ENCODE data around the gene TMEM119.
"Not testable (repeated sequence)": the region's sequence is repeated elsewhere in the genome, so short reads cannot be mapped to it uniquely, and the experiment has no call there.

Gene TMEM119

GRCh38 chr12:108599541-108599940 lies 1.7 kb upstream of the TMEM119 start:
- DNase-seq, result no peak

GRCh38 chr12:108598553-108599250 lies 818 bp upstream of the TMEM119 start:
- DNase-seq, result no peak

GRCh38 chr12:108596854-108597558 lies 878 bp downstream of the TMEM119 start:
- no peak for DNase-seq

- no peak for DNase-seq
Measured at GRCh38 chr12:108595711-108596647, 1.9 kb downstream of the TMEM119 start.

GRCh38 chr12:108594960-108595710 lies 2.7 kb downstream of the TMEM119 start:
- no peak for DNase-seq

DNA sequence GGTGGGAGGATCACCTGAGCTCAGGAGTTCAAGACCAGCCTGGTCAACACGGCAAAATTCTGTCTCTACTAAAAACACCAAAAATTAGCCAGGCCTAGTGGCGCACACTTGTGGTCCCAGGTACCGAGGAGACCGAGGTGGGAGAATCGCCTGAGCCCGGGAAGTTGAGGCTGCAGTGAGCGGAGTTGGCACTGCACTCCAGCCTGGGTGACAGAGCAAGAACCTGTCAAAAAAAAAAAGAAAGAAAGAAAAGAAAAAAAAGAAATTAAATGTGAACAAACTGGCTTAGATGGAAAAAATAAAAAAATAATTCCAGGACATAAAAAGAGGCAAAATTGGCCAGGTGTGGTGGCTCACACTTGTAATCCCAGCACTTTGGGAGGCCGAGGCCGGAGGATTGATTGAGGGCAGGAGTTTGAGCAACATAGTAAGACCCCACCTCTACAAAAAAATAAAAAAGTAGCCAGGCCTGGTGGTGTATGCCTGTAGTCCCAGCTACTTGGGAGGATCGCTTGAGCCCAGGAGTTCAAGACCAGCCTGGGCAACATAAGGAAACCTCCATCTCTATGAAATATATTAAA lies 3.5 kb downstream of the TMEM119 start:
- DNase-seq, result no peak

- no peak for DNase-seq
Measured at GRCh38 chr12:108592033-108592909, 5.6 kb downstream of the TMEM119 start.

DNA sequence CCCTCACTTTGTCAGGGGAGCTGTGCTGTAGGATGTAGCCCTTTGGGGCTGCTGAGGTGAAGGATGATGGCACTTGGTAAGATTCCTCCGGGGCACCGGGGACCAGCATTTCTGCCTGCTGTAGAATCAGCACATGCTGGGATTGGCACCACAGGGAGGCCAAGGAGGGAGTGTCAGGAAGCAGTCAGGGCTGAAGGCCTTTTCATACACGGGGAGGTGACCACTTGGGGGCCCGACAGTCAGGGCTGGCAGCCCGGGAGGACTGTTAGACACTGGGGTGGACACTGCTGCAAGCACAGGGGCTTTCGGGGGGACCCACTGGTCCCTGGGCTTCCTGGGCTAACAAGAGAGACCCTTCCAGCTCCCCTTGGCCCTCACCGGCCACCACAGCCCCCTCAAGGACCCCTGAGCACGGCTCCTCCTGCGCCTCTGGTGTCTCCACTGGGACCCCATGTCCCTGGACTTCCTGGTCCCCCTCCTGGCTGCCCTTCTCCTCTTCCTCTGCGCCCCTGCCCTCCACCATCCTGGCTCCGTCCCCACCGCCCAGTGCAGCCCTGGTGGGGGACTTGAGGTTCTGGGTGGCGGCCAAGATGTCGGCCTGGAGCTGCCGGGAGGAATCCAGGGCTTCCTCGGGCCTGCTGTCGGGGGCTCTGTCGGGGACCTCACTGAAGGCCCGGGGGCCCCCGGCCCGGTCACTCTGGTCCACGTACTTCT lies 6.5 kb downstream of the TMEM119 start:
- no peak for DNase-seq

- DNase-seq, result not testable (repeated sequence)
Measured at GRCh38 chr12:108590463-108590862, 7.4 kb downstream of the TMEM119 start.

- DNase-seq, result no peak
Measured at GRCh38 chr12:108589840-108590229, 8.0 kb downstream of the TMEM119 start.

- no peak for DNase-seq
Measured at GRCh38 chr12:108589028-108589839, 8.7 kb downstream of the TMEM119 start.

GRCh38 chr12:108587826-108588225 lies 10.1 kb downstream of the TMEM119 start:
- DNase-seq, result no peak

DNA sequence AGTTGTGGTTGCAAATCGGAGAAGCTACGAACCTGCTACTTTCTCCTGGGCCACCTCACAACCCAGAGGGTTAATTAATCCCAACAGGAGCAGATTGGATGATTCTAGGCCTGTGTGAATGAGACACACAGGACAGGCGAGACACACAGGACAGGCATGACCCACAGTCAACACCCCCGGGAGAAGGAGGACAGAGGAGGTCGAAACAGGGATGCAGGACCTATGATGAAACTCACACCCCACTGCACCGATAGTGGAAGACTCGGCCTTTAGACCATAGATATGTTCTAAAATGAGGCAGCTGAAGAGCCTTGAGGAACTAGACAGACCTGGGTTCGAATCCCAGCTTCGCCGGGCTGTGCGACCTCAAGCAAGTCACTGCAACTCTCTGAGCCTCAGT lies 11.6 kb downstream of the TMEM119 start:
- no peak for DNase-seq

GRCh38 chr12:108585864-108586263 lies 12.0 kb downstream of the TMEM119 start:
- DNase-seq, result no peak

DNA sequence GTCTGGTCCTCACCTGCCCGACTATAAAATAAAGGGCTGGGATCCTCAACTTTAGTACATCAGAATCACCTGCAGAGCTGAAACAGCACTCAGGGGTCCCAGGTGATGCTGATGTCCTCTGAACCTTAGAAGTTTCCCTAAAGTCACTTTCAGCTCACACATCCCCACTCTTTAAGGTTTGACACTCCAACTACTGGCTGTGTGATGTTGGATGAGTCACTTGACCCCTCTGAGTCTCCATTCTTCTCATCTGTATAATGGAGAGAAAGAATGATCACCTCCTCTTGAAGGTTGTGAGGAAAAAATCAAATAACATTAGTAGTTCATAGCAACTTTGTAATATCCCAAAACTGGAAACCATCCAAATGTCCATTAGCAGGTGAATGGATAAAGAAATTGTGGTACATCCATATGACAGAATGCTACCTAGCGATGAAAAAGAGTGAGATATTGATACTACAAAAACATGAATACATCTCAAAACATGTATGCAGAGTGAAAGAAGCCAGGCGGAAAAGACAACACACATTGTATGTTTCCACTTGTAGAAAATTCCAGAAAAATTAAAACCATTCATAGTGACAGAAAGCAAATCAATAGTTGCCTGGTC lies 13.3 kb downstream of the TMEM119 start:
- no peak for DNase-seq

DNA sequence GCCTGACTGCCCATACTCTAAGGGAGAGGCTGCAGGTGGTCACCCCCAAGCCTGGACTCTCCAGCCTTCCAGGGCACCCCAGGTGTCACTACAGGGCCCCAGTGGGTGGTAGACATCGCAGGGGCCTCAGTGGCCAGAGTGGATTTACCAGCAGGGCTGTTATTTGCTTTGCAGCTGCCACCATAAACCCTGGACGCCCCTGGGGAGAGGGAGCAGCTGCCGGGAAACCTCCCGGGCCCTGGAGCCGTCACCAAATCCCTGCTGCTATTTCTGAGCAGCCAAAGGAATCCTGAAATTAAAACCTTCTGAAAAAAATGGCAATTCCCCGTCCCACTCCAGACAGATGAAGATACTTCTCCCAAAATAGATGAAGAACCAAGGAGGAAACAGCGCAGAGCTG lies 13.9 kb downstream of the TMEM119 start:
- no peak for DNase-seq

GRCh38 chr12:108582978-108583770 lies 14.7 kb downstream of the TMEM119 start:
- DNase-seq, result no peak

- no peak for DNase-seq
Measured at GRCh38 chr12:108582509-108582908, 15.4 kb downstream of the TMEM119 start.
